H1 (cell line): ENCODE results near the gene TLNRD1. TPM values are rescaled to one million over a fixed set of nuclear protein-coding genes. Genes with fewer than 3 reads are reported as not detected.

Experiments used
- CTCF ChIA-PET: fragments of 300-600 bp; sonication (Branson Sonifier 250); formaldehyde crosslinking; loops from one replicate; lab custom pipeline; 2021; ENCODE audit not compliant: partially characterized antibody; lab: Charles Lee
- POLR2A ChIA-PET: fragments of 300-600 bp; sonication (Branson Sonifier 250); formaldehyde crosslinking; loops from one replicate; lab custom pipeline; 2021; ENCODE audit warnings: inconsistent platforms; ENCODE audit not compliant: partially characterized antibody; lab: Charles Lee
- DNase-seq, 2 experiments: peaks; one replicate each; pipeline versions ENCODE4 v3.0.0 to v3.0.0-alpha.2; 2010 to 2022; ENCODE audit warnings: low spot score in 2 of 2, low read depth in 1 of 2, mixed read lengths in 1 of 2
- FAIRE-seq: peaks from 2 replicates; lab custom pipeline; 2011; peaks lifted over from hg19 to GRCh38; lab: Jason Lieb, UNC
- H2AFZ ChIP-seq: 2 replicates; pipeline ENCODE4 v1.8.1; 2012; ENCODE audit warnings: low read length, inconsistent platforms
- H2AK5ac ChIP-seq: 2 replicates; pipeline ENCODE4 v1.6.1; 2013; ENCODE audit warnings: low read depth, low read length
- H2BK120ac ChIP-seq: replicated peaks from 2 replicates; pipeline ENCODE3; 2013; ENCODE audit warnings: low read depth, low read length, inconsistent platforms
- H2BK12ac ChIP-seq: 2 replicates; pipeline ENCODE4 v1.6.1; 2013; ENCODE audit warnings: low read depth, low read length
- H2BK15ac ChIP-seq: 2 replicates; pipeline ENCODE4 v1.6.1; 2013; ENCODE audit warnings: low read length
- H2BK20ac ChIP-seq: 2 replicates; pipeline ENCODE4 v1.6.1; 2013; ENCODE audit warnings: low read length
- H2BK5ac ChIP-seq: 2 replicates; pipeline ENCODE4 v1.6.1; 2013; ENCODE audit warnings: low read depth, low read length
- H3K14ac ChIP-seq: 2 replicates; pipeline ENCODE4 v1.6.1; 2013; ENCODE audit warnings: inconsistent platforms; ENCODE audit not compliant: insufficient read length
- H3K18ac ChIP-seq: 2 replicates; pipeline ENCODE4 v1.6.1; 2013; ENCODE audit warnings: low read length; ENCODE audit errors: extremely low read depth
- H3K23ac ChIP-seq: 2 replicates; pipeline ENCODE4 v1.6.1; 2013; ENCODE audit warnings: inconsistent platforms; ENCODE audit not compliant: insufficient read length
- H3K23me2 ChIP-seq: 2 replicates; pipeline ENCODE4 v1.6.1; 2013; ENCODE audit warnings: low read depth, low read length
- H3K27ac ChIP-seq: 2 replicates; pipeline ENCODE4 v1.6.1; 2011; ENCODE audit warnings: low read depth, low read length, inconsistent platforms
- H3K27me3 ChIP-seq, 4 experiments: replicated peaks in 1 of 4; 1 replicate in 1 of 4; 2 replicates in 3 of 4; pipeline versions ENCODE4 v1.6.1 to v1.8.1; 2011 to 2013; ENCODE audit warnings: low read length in 3 of 4, mild to moderate bottlenecking in 3 of 4, inconsistent platforms in 2 of 4, mixed read lengths in 2 of 4, moderate library complexity in 1 of 4; ENCODE audit not compliant: control insufficient read depth in 3 of 4, insufficient read depth in 3 of 4; ENCODE audit errors: extremely low read depth in 1 of 4
- H3K36me3 ChIP-seq, 4 experiments: 2 replicates each; pipeline versions ENCODE4 v1.6.1 to v1.8.1; 2011 to 2013; ENCODE audit warnings: mild to moderate bottlenecking in 4 of 4, low read length in 3 of 4, moderate library complexity in 2 of 4, control low read depth in 1 of 4, inconsistent platforms in 1 of 4; ENCODE audit not compliant: insufficient read depth in 4 of 4, control insufficient read depth in 2 of 4
- H3K4ac ChIP-seq: replicated peaks from 2 replicates; pipeline ENCODE3; 2013; ENCODE audit warnings: low read length, low read depth, mixed read lengths, inconsistent platforms; ENCODE audit not compliant: insufficient read length
- H3K4me1 ChIP-seq, 4 experiments: replicated peaks in 1 of 4; 1 replicate in 1 of 4; 2 replicates in 3 of 4; pipeline versions ENCODE4 v1.6.1 to v1.8.1; 2011 to 2013; ENCODE audit warnings: low read length in 3 of 4, inconsistent platforms in 2 of 4, mixed read lengths in 1 of 4; ENCODE audit not compliant: insufficient read depth in 4 of 4, control insufficient read depth in 3 of 4
- H3K4me2 ChIP-seq, 2 experiments: 2 replicates each; pipeline versions ENCODE4 v1.6.1 to v1.8.1; 2011 to 2013; ENCODE audit warnings: low read depth in 2 of 2, low read length in 2 of 2, control low read depth in 1 of 2, inconsistent platforms in 1 of 2, mild to moderate bottlenecking in 1 of 2; ENCODE audit not compliant: insufficient read depth in 1 of 2
- H3K4me3 ChIP-seq, 4 experiments: fragments of 200-600, 300-600 bp in 1 of 4; sonication (generic), shearing (Covaris generic), sonication (Bioruptor Twin) in 1 of 4; 2 replicates each; pipeline versions ENCODE4 v1.5.1 to v1.8.1; 2011 to 2016; ENCODE audit warnings: low read length in 4 of 4, low read depth in 3 of 4, control low read depth in 2 of 4, inconsistent platforms in 2 of 4, mild to moderate bottlenecking in 2 of 4, mixed read lengths in 1 of 4, moderate library complexity in 1 of 4; ENCODE audit not compliant: insufficient read depth in 2 of 4; ENCODE audit errors: extremely low read depth in 1 of 4
- H3K56ac ChIP-seq: replicated peaks from 2 replicates; pipeline ENCODE3; 2013; ENCODE audit warnings: low read depth, mild to moderate bottlenecking, mixed read lengths, low read length, inconsistent platforms; ENCODE audit not compliant: insufficient read length
- H3K79me1 ChIP-seq: 2 replicates; pipeline ENCODE4 v1.6.1; 2013; ENCODE audit warnings: low read depth, low read length, control low read depth
- H3K79me2 ChIP-seq, 2 experiments: 2 replicates each; pipeline versions ENCODE4 v1.6.1 to v1.8.1; 2012 to 2013; ENCODE audit warnings: low read length in 2 of 2, mild to moderate bottlenecking in 2 of 2, inconsistent platforms in 1 of 2; ENCODE audit not compliant: insufficient read depth in 2 of 2, control insufficient read depth in 1 of 2
- H3K9ac ChIP-seq, 4 experiments: replicated peaks in 1 of 4; 1 replicate in 1 of 4; 2 replicates in 3 of 4; pipeline versions ENCODE4 v1.6.1 to v1.8.1; 2011 to 2013; ENCODE audit warnings: low read depth in 3 of 4, low read length in 3 of 4, control low read depth in 2 of 4, mild to moderate bottlenecking in 2 of 4, moderate library complexity in 2 of 4, inconsistent platforms in 1 of 4; ENCODE audit errors: extremely low read depth in 1 of 4
- H3K9me3 ChIP-seq, 2 experiments: 2 replicates each; pipeline versions ENCODE4 v1.6.1 to v1.8.1; 2012 to 2013; ENCODE audit warnings: mild to moderate bottlenecking in 2 of 2, moderate library complexity in 2 of 2, control low read depth in 1 of 2, inconsistent platforms in 1 of 2, low read depth in 1 of 2, low read length in 1 of 2, mixed read lengths in 1 of 2; ENCODE audit not compliant: insufficient read depth in 2 of 2
- H4K20me1 ChIP-seq, 2 experiments: replicated peaks in 1 of 2; 2 replicates each; pipeline versions ENCODE3 to v1.8.1; 2011 to 2013; ENCODE audit warnings: inconsistent platforms in 2 of 2, low read length in 2 of 2, mild to moderate bottlenecking in 1 of 2; ENCODE audit not compliant: insufficient read depth in 2 of 2, control insufficient read depth in 1 of 2
- H4K5ac ChIP-seq: 2 replicates; pipeline ENCODE4 v1.6.1; 2013; ENCODE audit warnings: low read length, low read depth, mixed read lengths, inconsistent platforms; ENCODE audit not compliant: insufficient read length
- H4K8ac ChIP-seq: 2 replicates; pipeline ENCODE4 v1.8.0; 2013; ENCODE audit warnings: mild to moderate bottlenecking, moderate library complexity, low read length, inconsistent platforms; ENCODE audit not compliant: insufficient read depth; ENCODE audit errors: extremely low read depth
- H4K91ac ChIP-seq: replicated peaks from 2 replicates; pipeline ENCODE3; 2013; ENCODE audit warnings: low read length, mixed read lengths, inconsistent platforms; ENCODE audit not compliant: insufficient read length
- CBX8 ChIP-seq: fragments of 300-800, 300-1000 bp; sonication (generic); IDR thresholded peaks from 2 replicates; pipeline ENCODE4 v1.7.1; 2016; ENCODE audit warnings: low read depth, low read length, borderline replicate concordance
- WGBS, 2 experiments: shearing (Covaris generic) in 1 of 2; methylation state at CpG; one replicate each; pipeline versions ENCODE4 v1.1.6 to v1.1.7; 2013 to 2015; ENCODE audit warnings: low lambda C conversion rate in 2 of 2, mixed read lengths in 2 of 2, inconsistent platforms in 1 of 2, low coverage in 1 of 2, missing lambda C conversion rate in 1 of 2; ENCODE audit not compliant: insufficient replicate concordance in 2 of 2, insufficient coverage in 1 of 2, insufficient read length in 1 of 2; ENCODE audit errors: extremely low coverage in 1 of 2, missing lambda C conversion rate in 1 of 2; 5-methylcytosine and 5-hydroxymethylcytosine counted together
- polyA plus RNA-seq, 7 experiments: library from polyadenylated mRNA; depleted of rRNA in 3 of 7; stranded (reverse) in 5 of 7; unstranded in 2 of 7; fragments of >200 nt in 5 of 7; fragments of 200-250 nt in 2 of 7; gene quantifications; 1 replicate in 5 of 7; 2 replicates in 1 of 7; 4 replicates in 1 of 7; pipeline versions ENCODE4 v1.2.1 to v1.2.3, GENCODE V29; 2011 to 2013; ENCODE audit warnings: missing spikeins in 2 of 7, mixed read lengths in 2 of 7
- total RNA-seq: library from RNA; stranded (reverse); fragmentation: NEBNext Ultra II Directional; extraction: Animal tissue kit (Norgen Biotek cat#: 25700); gene quantifications from 2 replicates; pipeline ENCODE4 v1.2.1, GENCODE V29; 2021

TLNRD1 gene
- total and polyA plus RNA-seq, 2 of the 8 experiments (the other 6 are each of a cell fraction or from before 2014, with no cell fraction given) = 12.2 to 20.5 TPM

DNA sequence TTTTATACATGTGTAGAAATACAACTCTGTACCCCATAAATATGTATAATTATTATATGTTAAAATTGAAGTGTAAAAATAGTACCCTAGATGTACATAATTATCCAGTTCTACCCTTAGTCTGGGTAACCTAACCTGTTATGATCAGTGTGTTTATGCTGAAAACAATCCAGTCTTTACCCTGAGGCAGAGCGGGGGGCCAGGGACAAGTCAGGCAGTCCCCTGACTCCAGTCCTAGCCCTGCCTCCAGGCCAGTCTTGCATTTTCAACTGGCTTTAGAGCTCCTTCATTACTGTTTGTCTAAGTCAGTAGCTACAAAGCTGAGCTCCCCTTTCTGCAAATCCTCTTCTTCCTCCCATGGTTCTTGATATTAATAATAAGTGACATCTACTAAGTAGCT, 14.2 kb upstream of the TLNRD1 start:
- Histone ChIP-seq H3K9ac (no peak overlapping the region), H3K4me2 (peak overlapping the region in 1 of 2 experiments; percentile 8; a peak in 2 of 4 replicates), H2AFZ (no peak overlapping the region), H4K91ac (no peak overlapping the region), H3K27me3 (no peaks in the 10 kb centered on the region), H3K27ac (no peak overlapping the region), H2BK120ac (no peak overlapping the region), H3K4me3 (no peak overlapping the region), H3K14ac (no peak overlapping the region), H2BK5ac (no peak overlapping the region), H4K8ac (no peak overlapping the region), H4K5ac (no peak overlapping the region), H3K18ac (no peak overlapping the region)
- no peak for FAIRE-seq
- CTCF ChIA-PET = interaction anchor here (0.9 to 4.3 kb wide), 3 partner anchors 9 to 531 kb away, joined by 3 to 21 read pairs (median 3); no protein-coding TSS in a partner anchor
- 95% methylated on average over 1 of the region's 1 CpG; no CpG with 5 or more reads in 1 of the 2 experiments for WGBS, 2 experiments
- TF ChIP-seq CBX8 = no peak
- TF ChIP-seq, all 59 proteins: peak for 0
- no peak overlapping the region for H3K4ac ChIP-seq
- no peak overlapping the region for H3K23ac ChIP-seq
- peaks cover 0 to 7% (median 1%) of the 10 kb centered on the region in 4 experiments; a peak in 4 of 8 replicates for H3K36me3 ChIP-seq
- H3K9me3 ChIP-seq = no peaks in the 10 kb centered on the region
- H3K56ac ChIP-seq = no peak overlapping the region
- H3K79me2 ChIP-seq = peaks cover 25 to 69% of the 10 kb centered on the region in 2 experiments
- H3K79me1 ChIP-seq = peaks cover 10% of the 10 kb centered on the region
- no peak overlapping the region for H2BK12ac ChIP-seq
- no peak overlapping the region for H2AK5ac ChIP-seq
- peaks cover 0 to 8% (median 2%) of the 10 kb centered on the region in 4 experiments; a peak in 3 of 7 replicates for H3K4me1 ChIP-seq
- POLR2A ChIA-PET = interaction anchor here (0.6 to 2.4 kb wide), 2 partner anchors 9 to 128 kb away, joined by 3 to 8 read pairs; no protein-coding TSS in a partner anchor
- DNase-seq = no peak
- H2BK15ac ChIP-seq = no peak overlapping the region
- no peak overlapping the region for H2BK20ac ChIP-seq
- H3K23me2 ChIP-seq = peaks cover 4% of the 10 kb centered on the region
- peaks cover 4 to 7% of the 10 kb centered on the region in 2 experiments for H4K20me1 ChIP-seq
